ENCODE measurements around the gene FSTL1. TPM values are rescaled to one million over a fixed set of nuclear protein-coding genes. Genes with fewer than 3 reads are reported as not detected.

Gene FSTL1
- total RNA-seq, 1 donor from 2014 or later = 799 TPM

DNA sequence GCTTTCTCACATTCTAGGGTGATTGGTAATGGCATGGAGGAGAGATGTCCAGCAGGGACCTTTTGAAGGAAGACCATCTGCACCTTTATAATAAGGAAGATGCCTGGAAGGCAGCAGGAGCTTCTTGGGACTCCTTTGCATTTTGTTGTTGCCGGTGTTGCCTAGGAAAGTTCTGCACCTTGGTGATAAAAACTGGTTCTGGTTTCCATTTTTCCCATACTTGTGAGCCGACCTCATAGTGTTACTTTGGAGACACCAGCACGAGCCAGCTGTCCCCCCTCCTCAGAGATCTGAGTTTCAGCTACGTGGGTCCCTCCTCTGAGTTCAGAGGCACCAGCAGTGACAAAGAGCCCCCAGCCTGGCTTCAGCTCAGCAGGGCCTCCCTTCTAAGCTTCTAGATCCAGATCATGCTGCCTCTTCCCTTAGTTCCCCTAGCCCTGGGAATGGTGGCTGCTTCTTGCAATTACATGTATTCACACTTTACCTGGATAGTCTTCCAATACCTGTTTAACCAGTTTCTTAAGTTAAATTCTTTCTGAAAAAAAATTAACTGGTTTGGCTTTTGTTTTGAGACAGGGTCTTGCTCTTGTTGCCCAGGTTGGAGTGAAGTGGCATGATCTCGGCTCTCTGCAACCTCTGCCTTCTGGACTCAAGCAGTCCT is 18.0 kb upstream of the FSTL1 start:
- no peak for DNase-seq

DNA sequence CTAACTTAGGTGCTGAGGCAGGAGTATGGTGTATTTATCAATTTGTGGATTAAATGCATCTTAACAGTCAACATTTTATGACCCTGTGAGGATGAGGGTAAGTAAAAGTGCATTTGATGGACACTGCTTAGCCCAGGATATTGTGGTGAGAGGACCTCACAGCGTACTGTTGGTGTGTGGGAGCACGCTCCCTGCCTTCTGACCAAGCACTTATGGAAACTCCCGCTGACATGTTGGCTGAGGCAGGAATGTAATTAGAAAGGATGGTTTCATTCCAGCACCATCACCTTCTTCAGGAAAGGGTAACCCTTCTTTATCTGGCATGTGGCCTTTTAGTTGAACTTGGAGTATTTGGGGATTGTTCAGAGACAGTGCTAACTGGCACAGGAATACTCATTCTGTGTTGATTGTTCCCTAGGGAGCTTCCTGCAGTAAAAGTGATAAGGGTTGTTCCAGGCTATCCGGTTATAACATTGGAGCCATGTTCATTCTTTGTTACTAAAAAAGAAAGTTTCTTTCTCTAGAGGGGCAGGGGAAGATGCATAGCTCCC is 11.7 kb upstream of the FSTL1 start:
- no peak for DNase-seq

DNA sequence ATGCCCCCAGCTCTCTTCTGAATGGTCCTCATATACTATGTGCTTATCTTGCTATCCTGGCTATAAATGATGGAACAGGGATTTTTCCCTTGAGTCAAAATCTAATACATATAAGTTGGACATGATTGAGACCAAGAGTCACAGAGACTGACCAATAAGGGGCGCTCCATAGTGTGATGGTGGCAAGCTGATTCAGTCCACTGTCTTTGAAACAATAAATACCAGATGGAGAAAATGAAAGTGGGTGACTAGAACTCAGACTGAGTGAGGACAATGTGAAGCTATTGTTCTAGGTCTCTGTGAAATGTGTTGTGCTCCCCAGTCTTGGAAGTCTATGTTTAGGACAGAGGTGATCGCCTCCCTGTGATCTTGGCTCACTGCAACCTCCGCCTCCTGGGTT is 10.6 kb upstream of the FSTL1 start:
- DNase-seq = no peak

DNA sequence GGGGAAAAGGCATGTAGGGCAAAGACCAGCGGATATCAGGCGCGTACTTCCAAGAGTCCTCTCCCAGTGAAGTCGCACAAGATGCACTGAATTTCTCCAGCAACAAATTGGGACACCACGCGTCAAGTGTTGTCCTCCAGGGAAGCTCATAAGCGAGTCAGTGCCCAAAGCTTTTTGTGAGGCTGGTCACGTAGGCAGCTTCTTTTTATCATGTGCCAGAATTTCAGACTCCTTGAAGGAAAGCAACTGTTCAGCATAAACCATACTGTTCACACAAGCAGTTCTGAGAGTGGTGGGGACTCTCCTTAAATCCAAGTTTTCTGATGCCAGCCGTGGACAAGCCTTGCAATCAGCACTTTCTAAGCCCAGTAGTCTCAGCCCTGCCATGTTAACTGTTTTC is 10.1 kb upstream of the FSTL1 start:
- DNase-seq = peak; percentile 36

DNA sequence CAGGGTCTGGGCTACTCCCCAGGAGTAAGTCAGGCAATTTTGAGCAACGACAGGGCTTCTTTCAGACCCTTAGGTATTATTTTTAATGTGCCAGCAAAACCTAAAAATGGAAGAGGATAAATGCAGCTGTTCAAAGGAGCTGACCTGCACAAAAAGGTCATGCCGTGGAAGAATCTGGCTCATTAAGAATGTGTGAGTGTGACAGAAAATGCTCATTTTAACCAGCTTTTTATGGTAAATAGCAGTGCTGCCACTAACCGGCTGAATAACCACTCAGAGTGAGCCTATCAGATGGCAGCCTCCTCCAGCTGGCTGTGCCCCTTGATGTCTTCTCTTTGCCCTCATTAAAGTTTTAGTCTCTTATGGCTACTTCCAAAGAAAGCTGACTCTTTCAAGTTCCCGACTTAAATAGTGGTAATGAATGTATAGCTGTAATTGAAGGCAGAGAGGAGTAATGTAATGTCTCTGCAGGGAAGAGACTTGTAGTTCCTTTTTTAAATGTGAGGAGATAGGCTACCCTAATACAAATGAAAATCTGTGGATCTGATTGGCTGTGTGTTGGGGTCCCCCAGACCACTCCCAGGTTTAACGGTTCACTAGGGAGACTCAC is 9.5 kb upstream of the FSTL1 start:
- no peak for DNase-seq

DNA sequence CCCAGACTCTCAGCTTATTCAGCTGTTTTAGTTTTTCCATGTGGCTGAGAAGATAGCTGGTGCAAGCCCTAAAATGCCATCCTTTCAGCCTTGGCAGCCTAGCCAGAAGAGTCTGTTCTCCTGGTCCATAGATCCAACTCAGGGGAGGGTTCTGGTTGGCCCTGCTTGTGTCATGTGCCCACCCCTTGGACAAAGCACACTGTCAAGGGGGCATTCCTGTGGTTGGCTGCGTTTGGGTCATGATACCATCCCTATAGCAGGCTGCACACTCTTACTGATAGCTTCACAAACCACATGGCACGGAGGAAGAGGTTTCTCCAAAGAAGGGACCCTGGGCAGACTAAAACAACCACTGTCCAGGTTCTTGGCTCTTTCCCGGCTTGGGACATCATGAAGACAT is 8.4 kb upstream of the FSTL1 start:
- no peak for DNase-seq

DNA sequence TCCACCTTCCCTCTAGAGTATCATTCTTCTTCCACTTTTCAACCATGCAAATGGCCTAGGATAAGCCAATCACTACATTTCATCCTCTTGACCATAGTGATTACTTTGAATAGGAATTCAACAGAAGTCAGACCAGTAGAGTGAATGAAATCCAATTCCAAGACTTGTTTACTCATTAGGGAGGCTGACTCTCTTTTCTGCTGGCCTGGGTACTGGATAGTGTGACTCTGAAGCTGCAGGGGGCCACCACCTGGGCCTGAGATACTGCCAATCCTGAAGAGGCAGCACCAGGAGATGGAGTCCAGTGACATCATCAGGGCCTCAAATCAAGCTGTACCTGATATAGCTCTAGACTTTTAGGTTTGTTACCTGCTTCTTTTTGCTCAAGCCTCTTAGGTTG is 7.0 kb upstream of the FSTL1 start:
- DNase-seq = no peak

DNA sequence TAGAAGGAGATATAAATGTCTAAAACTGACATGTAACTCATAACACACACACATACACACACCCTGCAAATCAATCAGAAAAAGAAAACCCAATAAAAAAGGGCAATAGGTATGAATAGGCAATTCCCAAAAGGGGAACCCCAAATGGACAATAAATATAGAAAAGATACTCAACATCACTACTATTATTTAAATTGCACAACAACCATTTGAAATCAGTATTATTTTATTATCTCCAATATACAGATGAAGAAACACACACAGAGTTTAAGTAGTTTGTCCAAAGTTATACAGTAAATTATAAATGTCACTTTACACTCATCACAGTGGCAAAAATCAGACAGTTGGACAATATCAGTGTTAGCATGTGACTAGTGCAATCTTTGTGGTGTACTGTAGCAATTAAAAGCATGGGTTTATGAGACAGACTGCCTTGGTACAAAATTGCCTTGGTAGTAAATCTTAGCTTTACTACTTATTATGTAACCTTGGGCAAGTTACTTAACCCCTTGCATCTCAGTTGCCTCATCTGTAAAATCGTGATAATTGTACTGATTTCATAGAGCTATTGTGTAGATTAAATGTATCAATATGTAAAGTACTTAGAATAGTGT is 3.4 kb upstream of the FSTL1 start:
- no peak for DNase-seq

DNA sequence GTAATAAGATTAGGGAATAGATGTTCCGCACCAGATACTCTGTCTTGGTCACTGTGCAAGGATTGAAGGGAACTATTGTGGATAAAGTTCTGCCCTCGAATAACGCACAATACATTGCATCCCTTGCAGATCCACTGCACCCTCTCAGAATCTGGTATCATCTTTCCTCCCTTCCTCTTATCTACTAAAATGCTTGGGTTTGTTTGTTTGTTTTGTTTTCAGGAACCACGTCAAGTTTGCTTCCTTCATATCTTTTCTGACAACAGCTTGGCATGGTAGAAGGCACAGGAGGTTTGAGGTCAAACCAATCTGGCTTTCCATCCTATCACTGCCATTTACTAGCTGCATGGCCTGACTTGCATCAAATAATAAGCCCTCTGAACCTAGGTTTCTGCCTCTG is 2.0 kb upstream of the FSTL1 start:
- no peak for DNase-seq

DNA sequence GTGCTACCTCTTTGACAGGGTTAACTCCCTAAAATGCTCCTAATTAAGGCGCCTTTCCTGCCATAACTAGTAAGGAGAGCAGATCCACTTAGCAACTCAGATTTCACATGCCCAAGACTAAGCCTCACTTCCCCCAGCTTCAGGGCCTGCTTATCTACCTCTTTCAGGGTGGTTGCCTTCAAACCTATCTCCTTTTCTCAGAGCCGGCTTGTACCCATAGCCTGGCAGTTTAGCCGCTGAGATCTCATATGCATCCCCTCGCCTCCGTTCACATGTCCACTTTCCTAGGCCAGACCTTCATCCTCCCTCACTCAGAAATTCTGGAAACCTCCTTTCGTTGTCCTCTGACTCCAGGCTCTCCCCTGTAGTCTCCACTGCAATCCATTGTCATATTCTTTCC is 1.0 kb upstream of the FSTL1 start:
- DNase-seq = no peak

DNA sequence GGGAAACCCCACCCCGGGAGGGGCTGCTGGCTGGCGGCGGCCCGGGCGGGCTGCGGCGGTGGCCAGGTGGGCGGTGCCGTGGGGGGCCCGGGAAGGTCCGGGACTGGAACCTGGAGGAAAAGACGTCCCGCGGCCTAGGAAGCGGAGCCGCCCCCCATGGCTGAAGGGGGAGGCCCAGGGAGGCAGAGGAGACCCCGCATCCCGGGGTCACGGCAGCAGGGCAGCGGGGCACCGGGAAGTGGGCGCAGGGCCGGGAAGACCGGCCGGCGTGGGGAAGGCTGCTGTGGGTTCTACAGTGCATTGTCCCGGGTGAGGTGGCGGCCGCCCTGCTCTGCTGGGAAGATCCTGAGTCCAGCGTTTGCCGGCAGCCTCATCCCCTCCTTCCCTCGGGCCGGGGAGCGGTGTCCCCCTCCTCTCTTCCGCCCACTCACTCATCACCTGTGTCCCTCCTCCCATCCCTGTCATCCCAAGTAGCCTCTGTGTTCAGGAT is 525 bp upstream of the FSTL1 start:
- peak; percentile 79 for DNase-seq

DNA sequence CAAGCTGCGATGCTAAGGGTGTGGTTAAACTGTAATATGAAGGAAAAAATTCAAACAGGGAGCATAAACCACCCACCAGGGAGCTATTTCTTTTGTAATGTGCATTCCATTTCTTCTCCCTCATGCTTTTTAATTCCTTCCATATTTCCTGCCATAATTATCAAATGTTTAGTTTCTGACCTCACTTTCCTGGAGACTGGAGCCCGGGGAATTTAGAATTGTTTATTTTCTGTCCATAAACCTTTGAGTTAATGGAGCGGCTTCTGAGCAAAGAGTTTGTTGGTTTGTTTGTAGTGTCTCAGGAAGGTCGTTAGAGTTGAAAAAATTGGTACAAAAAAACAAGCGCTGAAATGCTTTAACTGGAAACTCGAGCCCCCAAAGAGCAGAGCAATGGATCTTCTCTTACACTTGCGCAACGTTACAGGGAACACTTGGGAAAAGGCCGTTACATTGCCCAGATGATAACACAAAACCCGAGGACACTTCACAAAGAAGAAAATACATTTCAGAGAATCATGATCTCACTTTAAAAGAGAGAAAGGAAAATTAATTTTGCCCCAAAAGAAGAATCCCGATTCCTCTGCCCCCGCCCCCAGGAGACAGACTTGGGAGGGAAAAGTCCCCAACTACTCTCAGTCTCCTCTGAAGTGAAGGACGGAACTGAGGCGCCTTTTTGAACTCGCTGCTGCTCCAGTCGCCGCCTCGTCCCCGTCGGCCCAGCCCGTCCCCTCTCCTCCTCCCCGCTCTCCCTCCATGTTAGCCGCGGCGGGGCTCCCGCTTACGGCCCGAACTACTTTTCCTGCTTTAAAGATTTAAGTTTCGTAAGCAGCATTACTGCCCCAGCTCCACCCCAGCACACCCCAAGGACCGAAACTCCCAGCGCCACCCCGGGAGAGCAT is 842 bp downstream of the FSTL1 start:
- DNase-seq = peak; percentile 70

DNA sequence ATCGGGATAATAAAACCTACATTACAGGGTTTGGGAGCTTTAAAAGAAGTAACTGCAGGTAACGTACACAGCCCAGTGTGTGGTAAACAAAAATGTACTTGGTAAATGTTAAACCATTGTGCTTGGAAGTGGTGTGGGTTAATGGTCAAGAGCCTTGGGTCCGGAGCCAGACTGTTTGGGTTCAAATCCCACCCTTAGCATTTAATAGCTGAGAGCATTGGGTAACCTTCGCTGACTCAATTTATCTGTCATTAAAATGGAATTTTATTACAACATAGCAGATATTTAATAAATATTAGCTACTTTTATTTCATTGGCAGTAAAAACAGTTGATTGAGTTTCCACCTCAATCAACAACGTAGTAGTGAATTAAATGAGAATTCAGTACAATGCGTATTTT is 1.5 kb downstream of the FSTL1 start:
- no peak for DNase-seq

DNA sequence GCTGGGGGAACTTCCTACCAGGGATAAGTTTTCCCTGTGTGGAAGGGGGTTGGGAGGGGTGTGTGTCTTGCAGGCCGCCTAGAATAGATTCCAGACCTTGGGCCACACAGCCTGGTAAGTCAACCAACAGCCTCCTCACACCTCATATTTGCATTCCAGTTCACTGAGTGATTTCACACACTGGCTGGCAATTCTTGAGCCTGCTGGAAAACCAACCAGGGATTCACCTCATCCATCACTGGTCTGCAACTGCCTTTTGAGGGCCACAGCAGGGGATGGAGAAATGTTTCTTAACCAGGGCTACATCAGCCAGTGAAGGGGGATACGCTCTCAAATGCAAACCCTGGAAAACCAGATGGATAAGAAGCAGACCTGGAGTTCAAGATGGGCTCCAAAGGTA is 2.0 kb downstream of the FSTL1 start:
- no peak for DNase-seq

DNA sequence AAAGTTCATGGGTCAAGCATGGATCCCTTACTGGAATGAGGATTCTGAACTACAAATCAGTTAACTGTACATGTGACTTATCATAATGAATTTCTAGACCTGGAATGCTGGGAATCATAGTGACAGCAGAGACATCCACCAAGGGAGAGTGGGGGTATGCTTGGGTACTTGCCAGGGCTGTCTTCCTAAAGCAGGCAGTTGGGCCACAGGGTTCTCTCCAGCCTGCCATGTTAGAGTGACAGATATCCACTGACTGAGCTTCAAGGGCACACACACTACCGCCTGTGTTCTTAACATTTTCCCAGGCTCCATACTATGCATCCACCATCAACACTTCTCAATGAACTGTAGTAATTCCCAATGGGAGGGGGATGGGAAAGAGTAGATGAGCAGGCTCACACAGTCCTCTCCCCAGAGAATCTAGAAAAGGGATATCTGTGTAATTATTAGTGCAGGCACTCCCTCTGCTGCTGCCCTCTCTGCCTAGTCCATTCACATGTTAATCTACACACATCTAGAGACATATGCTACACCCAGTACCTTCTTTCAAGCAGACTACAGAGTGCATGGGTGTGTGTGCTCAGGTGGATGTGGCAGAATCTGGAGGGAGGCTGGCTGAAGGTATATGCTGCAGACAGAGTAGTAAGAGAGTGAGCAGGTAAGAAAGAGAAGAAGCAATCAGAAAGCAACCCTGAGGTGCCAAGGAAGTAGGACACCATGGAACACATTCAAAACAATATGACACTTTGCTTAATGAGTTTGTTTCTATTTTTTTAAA is 3.7 kb downstream of the FSTL1 start:
- no peak for DNase-seq

DNA sequence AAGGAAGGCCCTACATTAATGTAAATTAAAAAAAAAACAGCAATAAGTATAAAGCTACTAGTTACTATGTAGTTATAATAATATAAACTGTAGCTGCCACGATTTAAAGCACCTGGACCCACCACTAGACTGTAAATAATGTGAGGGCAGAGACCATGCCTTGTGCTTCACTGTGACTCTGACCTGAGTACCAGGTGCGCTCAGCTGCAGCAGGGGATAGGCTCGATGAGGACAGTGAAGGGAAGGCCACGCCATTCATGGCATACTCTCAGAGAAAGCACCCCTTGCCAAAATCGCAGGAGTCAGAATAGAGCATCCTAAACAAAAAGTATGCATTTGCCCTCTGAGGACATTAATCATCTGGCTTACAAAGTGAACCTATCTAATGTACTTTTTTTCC is 5.1 kb downstream of the FSTL1 start:
- DNase-seq = no peak

DNA sequence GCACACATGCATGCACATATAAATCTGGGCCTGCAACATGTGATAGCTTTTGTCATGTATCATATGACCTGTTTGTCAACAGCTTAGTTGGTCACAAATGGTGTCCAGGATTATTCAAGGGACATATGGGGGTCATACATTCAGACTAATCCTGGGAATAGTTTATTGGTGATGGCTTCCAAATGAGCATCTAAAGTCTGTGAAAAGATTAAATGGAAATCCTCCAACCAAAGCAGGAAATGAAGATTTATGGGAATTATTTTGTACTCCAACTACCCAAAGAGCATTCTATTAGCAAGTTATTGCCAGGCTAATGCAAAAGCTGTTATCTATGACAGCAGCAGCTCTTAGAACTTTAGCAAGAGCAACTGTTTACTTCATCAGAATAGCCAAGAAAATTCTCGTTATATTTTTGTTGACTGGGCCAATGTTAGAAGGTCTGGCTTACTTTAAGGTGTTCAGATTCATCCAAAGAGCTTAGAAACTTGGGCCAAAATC is 7.1 kb downstream of the FSTL1 start:
- DNase-seq = peak; percentile 19

DNA sequence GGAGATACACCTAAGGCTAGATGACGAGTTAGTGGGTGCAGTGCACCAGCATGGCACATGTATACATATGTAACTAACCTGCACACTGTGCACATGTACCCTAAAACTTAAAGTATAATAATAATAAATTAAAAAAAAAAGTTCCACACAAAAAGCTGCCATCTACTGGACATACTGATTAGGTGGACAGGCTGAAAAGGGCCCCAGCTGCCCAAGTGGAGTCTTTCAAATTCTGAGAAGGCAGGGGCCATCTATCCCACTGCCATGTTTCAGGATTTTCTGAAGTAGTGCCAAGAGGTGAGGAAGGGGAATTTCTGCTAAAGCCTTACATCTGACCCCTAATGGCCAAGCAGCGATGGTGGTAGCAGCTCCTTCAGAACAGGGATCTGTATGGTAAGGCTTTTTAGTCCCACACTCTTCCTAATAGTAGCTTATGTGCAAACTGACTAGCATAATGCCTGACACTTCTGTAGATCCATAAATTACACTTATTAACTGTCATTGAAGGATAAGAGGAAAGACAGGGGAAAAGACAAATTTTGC is 7.7 kb downstream of the FSTL1 start:
- no peak for DNase-seq

DNA sequence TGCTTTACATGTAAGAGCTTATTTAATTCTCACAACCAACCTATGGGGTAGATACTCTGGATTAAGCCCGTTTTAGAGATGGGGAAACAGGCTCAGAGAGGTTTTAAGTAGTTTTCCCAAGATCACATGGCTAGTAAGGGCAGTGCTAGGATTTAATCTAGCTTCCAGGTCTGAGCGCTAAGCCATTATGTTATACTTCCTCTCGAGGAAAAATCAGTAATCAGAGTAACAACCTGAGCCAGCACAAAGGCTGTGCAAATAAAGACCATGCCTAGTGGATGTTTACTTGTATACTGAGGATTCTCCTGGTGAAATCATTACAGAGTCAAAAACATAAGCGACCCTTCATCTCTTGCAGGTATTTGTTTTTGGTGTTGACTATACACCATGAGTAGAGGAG is 9.0 kb downstream of the FSTL1 start:
- DNase-seq = no peak

DNA sequence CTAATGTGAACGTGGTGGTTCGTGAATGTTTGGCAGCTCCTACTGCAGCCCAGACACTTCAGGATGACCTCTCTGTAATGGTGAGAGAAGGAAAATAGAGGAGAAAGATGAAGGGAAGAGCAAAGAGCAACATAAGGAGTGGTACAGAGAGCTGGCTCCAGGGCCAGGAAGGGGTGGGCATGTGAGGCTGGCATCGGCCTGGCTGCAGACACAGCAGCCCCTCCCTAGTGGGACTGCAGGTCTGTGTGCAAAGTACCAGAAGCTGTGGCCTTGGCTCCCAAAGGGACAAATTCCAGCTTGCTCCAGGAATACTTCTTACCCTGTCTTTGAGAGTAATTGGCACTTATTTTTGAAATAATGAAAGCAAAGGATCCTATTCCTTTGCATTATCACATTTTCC is 10.0 kb downstream of the FSTL1 start:
- DNase-seq = no peak

DNA sequence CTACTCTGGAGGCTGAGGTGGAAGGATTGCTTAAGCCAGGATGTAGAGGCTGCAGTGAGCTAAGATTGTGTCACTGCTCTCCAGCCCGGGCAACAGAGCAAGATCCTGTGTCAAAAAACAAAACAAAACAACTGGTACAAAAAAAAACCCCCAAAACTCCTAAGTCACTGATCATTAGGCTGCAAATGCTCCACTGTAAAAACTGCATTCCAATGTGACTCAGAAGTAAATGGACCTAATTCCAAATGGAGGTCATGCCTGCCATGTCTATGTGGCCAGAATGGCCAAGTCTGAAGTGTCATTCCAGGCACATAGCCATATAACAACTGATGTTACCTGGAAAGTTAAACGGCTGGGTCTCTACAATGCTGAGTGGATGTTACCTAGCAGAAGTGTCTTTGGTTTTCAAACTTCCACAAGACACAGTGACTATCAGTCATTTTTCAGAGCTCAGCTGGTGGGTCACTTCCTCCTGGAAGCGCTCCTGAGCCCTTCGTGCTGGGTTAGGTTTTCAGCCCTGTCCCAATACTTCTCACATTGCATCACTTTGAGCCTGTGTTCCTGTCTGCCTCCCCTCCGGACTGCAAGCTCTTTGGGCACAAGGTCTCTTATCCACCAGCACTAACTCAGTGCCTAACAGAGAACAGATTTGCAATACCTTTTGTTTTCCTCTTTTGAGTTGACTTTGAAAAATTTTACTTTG is 10.6 kb downstream of the FSTL1 start:
- no peak for DNase-seq
